NCI-H526 treated with DMSO at 0.1 percent for 48 hours (cell line): Measurements from ENCODE around the gene FAM13C.

Experiments used
- DNase-seq: peaks from one replicate; lab custom pipeline; 2025; lab: John Stamatoyannopoulos, UW

FAM13C gene

DNA sequence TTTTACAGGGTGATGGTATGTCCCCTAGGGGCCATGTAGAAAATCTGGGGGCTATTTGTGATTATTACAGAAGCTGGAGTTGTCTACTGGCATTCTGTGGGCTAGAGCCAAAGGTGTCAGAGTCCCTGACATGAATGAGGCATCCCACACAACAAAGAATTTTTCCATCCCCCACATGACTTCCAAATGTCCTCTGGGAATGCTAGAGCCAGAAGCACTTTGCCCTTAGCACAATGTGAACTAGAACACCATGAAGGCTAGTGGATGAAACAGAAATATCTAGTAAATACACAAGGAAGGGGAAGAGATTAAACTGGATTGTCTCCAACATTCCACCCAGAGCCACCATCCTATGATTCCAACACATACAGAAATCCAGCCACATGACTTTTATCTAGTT lies 46.9 kb downstream of the FAM13C start:
- DNase-seq, result no peak

DNA sequence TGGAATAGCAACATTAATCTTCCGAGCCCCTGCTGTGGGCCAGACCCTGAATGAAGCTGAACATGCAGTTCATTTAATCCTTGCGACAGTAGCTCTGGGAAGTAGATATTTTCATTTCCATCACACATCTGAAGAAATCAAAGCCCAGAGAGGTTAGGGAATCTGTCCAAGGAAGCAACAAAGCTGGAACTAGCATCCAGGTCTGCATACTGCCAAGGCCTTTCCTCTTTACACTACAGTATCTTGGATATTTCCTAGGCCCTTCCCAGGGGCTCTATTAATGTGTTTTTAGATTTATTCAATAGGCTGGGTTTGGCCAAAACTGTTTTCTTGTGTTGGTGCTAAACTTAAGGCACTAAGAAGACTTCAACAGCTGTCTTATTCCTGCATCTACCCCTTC lies 48.1 kb downstream of the FAM13C start:
- DNase-seq, result no peak

DNA sequence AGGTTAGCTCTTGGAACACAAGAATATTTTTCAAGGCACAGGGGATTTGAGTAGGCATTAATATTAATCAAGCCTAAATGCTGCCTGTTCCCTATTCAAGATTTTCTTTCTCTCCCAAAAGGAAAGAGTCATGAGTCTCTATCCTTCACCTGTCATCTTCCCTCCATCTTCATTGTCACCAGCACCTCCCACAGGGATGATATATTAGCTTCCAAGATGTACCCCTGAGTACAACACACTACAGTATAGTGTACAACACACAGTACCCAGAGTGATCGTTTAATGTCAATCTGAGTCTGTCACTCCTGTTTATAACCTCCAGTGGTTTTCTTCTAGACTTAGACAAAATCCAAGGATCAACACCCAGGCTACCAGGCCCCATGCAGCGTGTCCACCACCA lies 50.1 kb downstream of the FAM13C start:
- no peak for DNase-seq

DNA sequence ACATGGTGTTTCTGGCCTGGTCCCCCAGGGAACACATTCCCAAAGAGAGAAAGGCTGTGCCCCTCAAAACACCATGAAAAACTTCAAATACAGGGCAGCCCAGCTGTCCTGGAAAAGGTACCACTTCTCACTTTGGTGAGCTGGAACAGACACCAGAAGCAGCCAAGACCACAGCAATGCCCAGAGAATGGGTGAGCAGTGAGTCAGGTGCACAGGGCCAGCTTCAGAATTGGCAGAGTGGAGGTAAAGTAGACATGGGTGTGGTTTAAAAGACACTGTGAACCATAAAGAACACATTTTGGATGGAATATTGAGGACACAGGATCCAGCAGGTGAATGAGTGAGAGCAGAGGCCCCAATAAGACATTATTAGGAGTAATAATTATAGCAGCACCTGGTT lies 51.3 kb downstream of the FAM13C start:
- no peak for DNase-seq

DNA sequence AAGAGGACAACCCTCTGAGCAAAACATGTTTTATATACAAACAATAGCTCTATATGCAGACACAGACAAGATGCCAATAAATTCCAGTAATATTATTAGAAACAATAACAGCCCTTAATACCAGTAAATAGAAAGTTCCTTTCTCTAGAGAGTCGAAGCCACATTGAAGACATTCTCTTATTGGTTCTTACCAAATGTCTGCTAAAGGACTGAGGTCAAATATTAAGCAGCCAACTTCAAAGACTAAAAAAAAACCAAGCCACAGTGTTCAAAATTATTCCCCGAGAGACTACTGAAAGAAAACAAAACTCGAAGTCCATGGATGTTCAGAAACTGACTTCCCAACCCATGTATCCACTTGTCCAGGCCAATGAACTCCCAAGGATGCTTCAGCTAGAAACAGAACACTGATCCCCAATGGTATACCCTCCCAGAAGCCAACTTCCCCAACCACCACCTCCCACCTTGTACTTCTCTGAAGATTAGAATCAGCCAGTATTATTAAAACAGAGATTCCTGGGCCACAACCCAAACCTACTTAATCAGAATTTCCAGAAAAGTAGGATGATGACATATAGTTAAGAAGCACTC lies 51.9 kb downstream of the FAM13C start:
- DNase-seq, result no peak

DNA sequence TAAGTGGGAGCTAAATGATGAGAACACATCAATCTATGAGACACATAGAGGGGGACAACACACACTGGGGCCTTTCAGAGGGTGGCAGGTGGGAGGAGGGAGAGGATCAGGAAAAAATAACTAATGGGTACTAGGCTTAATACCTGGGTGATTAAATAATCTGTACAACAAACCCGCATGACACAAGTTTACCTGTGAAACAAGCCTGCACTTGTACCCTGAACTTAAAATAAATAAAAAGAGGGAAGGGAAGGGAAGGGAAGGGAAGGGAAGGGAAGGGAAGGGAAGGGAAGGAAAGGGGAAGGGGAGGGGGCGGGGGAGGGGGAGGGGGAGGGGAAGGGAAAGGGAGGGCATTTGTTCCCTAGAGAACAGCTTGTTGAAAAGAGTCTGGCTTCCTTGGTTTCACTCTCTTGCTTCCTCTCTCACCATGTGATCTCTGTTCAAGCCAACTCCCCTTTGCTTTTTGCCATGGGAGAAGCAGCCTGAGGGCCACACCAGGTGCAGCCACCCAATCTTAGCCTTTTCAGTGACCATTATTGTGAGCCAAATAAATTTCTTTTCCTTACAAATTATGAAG lies 57.7 kb downstream of the FAM13C start:
- DNase-seq, result no peak

DNA sequence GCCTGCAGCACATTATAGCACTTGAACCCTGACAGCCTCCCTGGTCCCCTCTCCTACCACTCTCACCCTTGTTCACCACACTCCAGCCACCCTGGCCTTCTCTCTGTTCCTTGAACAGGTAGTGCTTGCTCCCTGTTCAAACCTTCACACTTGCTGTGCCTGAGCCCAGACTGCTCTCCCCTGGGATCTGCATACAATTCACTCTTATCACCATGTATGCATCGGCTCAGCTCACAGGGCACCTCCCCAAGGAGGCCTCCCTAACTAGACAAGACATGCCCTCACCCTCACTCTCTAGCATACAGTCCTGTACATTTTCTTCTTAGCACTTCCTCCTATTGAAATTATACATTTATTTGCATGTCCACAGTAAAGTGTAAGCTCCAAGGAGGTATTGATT lies 59.3 kb downstream of the FAM13C start:
- peak; percentile 58 for DNase-seq

DNA sequence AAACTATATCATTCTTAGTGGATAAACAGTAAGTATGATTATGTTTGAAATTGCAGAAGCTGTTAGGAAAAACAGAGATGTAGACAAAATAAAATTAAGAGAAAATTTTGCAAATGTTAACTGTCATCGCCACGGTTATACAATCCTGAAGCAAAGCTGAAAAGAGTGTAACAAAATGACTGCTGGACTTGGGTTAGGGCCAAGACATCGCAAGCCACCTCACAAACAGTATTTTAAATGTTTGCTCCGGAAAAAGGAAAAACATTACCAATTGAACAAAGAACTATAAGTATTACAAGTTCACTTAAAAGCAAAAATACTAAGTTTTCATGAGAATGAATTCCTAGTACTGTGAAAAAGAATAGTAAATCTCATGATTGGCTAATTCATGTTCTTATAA lies 60.0 kb downstream of the FAM13C start:
- DNase-seq, result no peak

DNA sequence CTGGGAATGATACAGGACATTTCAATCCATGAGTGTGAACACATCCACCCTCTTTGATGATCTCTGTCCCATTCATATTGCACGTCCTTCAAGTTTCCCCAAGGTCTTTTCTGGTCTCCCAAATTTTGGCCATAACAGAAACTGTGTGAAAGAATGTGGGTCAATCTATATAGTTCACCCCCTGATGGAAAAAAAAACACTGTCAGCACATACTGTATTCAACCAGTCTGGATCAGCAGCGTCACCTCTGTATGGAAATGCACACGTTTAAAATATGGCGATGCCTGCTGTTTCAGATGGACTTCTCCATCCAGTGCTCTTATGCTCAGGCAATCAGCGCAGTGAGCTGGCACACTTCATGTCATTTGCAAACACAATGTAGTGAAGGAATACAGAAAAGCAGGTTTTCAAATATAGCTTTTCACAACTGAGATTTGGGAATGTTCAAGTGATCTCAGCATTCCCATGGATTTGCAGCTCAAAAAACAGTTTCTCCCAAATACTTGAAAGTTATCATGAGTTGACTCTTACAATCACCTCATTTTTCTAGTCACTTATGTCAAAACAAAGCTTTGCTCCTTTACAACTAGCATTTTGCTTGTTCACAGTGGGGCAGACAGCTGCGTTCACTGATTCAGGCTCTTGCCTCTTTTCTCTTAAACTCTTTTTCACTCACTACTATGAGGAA lies 61.1 kb downstream of the FAM13C start:
- DNase-seq, result no peak

DNA sequence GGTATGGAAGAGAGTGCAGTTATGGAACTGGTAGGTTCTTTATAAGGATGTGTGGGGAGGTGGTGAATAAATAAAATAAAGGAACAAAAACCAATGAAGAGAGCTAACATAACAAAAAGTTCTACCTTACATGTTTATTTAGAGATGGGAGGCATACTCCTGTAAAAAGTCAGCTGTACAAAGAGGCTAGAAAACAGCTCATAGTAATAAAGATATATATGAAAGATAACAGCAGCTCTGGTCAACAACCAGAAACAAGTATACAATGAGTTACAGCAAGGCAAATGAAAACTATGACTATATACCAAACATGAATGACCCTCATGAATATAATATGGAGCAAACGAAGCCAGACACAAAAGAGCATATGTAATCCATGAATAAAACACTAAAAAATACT lies 62.0 kb downstream of the FAM13C start:
- no peak for DNase-seq

DNA sequence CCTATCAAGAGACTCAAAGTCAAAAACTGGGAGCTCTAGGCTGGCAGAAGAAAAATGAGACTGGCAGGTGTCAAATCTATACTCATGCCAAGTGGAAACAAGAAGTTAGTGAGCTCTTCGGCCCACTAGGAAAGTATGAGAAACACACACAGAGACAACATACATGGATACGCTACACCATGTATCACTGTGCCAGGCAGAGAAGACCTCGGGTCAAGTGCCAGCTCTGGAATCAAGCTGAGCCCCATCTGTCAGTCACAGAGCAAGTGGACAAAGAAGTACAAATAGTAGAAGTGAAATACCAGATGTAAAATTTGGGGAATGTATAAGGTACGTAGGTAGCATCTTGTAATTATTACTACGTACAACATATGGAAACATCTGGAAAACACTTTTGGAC lies 62.4 kb downstream of the FAM13C start:
- DNase-seq, result no peak

DNA sequence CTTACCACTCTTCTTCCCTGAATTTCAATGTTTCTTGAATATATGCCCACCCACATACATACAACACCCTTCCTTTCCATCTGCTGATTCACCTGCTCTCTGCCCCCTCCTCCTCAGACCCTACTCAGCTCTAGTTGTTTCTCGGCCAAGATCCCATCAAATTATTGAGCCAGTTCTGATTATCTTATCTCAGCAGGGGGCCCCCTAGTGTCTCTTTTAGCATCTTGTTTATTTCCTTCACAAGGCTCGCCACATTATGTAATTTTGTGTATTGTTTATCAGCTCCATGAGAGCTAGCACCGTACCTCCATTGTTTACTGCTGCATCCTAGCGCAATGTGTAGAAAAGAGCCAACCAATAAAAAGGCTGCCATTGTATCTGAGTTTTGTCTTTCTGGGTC lies 71.9 kb downstream of the FAM13C start:
- no peak for DNase-seq

DNA sequence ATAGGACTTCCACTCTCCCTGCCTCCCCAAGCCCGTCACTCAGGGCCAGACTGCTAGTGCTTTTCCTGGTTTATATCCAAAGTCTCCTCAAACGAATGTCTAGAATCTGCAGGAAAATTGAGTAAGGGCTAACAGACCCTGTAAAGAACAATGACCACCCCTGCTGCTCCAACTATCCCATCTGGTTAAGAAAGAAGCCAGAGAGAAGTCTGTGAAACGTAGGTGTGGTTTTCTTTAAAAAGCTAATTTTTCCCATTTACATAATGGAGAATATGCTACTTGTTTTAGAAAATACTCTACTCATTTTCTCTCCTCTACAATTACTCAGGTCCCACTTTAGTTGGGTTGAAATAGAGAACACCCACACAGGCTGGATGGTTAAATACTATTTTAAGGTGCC lies 72.5 kb downstream of the FAM13C start:
- DNase-seq, result no peak

DNA sequence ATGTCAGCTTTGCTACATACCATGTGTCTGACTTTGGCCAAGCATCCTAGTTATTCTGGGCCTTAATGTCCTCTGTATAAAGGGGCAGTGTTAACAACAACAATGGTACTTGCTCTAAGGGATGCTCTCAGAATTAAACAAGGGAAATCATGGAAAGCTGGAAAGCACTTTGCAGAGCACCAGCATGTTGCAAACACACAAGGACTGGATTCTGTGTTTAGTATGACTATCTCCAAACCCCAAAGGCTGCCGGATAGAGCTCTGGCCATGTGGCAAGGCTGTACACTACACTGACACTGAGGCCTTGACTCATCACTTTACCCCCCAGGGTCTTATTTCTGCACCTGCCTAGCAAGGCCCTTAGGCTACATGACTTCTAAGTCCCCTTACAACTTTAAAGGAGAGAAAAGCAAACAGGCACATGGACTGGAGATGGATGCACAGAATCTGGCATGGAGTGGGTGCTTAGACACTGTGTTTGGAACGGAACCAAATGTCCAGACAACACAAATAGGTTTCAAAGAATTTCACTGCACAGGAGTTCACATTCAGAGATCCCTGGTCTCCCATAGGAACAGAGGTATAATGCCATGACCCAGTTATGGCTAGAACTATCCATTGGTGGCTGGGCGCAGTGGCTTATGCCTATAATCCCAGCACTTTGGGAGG lies 74.6 kb downstream of the FAM13C start:
- DNase-seq, result no peak

DNA sequence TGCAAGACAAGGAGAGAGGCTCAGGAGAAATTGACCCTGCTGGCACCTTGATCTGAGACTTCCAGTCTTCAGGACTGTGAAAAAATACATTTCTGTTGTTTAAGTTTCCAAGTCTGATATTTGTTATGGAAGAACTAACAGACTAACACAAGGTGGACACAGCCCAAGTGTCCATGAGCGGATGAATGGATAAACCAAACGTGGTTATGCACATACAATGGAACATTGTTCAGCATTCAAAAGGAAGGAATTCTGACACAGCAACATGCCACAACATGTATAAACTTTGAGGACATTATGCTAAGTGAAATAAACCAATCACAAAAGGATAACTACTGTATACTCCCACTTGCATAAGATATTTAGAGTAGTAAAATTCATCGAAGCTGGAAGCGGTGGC lies 76.5 kb downstream of the FAM13C start:
- no peak for DNase-seq

DNA sequence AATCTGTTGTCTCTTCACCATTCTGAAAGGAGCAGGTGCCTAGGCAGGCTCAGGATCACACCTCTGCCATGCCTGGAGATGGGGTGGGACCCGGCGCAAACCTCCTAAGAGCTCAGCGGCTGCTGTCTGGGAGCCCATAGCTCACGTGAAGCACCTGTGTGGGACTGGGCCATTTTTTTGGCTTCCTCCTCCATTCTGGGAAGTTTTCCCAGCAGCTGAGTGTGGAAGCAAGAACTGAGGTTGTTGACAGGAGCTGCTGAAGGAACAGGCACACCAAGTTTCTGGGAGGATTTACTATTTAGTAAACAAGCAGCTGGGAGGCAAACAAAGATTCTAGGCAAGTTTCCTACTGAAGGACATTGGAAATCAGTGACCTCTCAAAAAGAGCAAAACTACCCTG lies 77.3 kb downstream of the FAM13C start:
- no peak for DNase-seq

DNA sequence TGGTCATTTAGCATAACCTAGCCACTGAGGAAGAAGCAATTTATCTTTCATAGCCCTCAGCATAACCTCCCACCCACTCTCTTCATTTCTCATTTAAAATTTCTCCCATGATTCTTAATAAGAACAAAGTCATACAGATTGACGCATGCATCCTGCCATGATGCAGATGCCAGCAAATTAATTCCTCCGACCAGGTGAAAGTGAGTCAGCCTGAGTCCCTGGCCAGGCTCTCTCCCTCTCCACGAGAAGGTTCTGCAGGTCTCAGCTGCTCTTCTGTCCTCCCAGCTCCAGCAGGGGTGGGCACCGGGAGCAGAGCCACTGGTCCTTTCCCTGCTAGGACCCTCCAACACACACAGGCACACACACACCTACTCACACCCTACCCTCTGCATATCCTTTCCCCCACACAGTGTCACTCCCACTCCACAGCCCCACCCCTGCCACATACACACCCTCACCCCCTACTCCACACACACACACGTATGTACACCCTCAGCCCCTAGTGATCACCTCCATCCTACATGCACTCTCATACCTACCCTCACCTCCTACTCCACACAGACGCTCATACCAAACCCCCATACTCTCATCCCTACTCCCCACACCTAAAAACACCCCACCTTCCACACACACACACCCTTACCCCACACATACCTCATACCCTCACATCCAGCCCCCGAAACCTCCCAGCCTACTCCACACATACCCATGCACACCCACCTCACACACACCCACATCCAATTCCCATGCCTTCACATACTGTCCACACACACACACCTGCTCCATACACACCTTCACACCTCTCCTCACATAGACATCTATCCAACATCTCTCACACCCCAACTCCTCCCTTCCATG lies 78.0 kb downstream of the FAM13C start:
- no peak for DNase-seq

DNA sequence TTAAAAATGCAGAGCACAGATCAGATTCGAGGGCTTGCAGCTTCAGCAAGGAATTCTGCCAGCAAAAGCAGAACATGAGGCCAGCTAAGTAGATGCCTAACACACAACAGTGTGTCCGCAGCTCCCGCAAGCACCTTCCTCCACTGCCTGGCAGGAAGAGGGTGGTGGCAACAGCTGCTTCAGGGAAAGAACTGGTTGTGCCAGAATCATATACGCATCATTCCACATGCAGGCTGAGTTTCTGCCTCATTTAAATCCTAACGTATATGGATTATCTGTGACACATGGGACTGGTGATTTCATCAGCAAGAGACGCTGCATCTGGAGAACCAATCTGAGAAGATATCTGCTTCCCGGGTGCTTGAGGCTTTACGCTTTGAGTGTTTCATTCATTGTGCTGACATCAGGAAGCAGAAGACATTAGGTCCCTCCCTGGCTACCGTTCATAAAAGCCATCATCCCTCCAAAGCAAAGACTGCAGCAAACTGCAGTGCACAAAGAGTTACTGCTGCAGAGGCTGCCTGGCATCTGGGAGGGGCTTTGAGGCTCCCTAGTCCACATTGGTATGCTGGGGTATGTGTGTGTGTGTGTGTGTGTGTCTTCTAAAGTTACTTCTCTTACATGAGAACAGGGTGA lies 78.8 kb downstream of the FAM13C start:
- peak; percentile 40 for DNase-seq

DNA sequence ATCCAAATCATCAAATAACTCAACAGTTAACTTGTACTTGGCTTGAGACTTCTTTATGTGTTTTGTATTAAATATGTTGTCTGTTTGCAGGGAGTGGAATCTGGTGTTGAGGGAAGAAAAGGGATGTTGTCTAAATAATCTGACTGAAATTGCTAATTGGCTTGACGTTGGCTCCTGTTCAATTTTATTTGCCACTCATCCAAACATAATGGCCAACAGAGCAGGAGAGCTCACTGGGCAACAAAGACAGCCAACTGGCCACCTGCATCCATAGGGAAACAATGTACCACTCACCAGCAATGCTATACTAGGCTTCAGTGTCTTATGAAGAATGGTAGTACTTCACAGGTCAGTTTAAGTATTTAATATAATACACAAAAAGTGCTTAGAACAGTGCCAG lies 80.5 kb downstream of the FAM13C start:
- DNase-seq, result no peak

DNA sequence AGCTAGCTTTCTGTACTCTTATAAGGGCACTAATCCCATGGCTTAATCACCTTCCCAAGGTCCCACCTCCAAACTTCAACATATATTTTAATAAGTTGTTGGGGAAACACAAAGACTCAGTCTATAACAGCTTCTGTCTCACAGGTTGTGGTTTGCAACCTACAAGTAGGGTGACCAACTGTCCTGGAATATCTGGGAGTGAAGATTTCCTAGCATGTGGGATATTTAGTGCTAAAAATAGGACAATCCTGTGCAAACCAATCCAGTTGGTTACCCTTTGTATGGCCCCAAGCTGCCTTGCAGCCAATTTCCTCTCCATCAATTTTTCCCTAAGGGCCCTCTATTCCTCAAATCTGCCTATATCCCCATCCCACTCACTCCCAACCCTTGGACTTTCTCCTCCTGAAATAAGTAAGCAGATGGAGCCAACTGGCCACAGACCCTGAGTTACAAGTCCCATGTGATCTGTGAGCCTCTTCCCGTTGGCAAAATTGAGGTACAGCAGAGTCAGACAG lies 82.3 kb downstream of the FAM13C start:
- DNase-seq, result no peak

DNA sequence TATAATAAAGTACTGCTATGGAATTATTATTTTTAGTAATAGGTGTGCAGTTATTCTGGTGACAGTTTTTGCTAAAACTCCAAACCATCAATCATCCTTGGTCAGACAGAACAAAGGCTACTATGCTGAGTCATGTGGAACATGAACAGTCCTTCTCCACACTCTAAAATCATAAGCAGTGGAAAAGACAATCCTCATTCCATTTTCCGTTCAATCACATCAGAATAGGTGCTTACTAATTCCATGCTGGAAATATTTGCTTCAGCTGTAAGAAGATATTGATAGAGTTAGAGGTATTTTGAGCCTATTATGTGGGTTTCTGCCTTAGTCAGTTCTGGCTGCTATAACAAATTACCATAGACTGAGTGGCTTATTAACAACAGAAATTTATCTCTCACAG lies 82.9 kb downstream of the FAM13C start:
- no peak for DNase-seq

DNA sequence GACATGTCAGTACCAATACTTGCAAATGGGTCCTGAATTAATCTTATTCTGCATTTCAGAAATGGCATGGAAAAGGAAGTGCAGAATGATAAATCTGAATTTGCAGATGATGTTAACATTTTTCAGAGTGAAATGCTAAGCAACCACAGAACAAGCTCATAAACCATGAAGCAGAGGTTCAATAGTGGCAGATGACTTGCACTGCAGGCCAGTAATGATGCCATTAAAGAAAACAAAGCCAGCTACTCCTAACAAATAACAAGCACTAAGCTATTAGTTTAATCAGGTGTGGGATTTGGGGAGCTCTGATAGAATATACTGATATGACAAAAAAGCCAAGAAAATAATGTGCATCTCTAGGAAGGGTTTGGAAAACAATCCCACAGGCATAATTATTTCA lies 85.4 kb downstream of the FAM13C start:
- no peak for DNase-seq
